H9 (cell line): ENCODE results near the gene GTF3A. TPM values are rescaled to one million over a fixed set of nuclear protein-coding genes. Genes with fewer than 3 reads are reported as not detected.

Source experiments
- DNase-seq: peaks from one replicate; pipeline ENCODE4 v3.0.0-alpha.2; 2017
- H2AFZ ChIP-seq: one replicate; pipeline ENCODE4 v1.6.1; 2013; ENCODE audit warnings: mild to moderate bottlenecking, low read length, control low read depth, moderate library complexity
- H2AK5ac ChIP-seq: 2 replicates; pipeline ENCODE4 v1.6.1; 2013; ENCODE audit warnings: low read length, control low read depth, mixed read lengths; ENCODE audit not compliant: insufficient read length
- H2BK120ac ChIP-seq: one replicate; pipeline ENCODE4 v1.6.1; 2013; ENCODE audit warnings: low read depth, mild to moderate bottlenecking, low read length, control low read depth, inconsistent platforms; ENCODE audit not compliant: poor library complexity, severe bottlenecking
- H2BK12ac ChIP-seq: 2 replicates; pipeline ENCODE4 v1.6.1; 2013; ENCODE audit warnings: low read length, control low read depth, mixed read lengths, low read depth; ENCODE audit not compliant: insufficient read length
- H2BK15ac ChIP-seq: 2 replicates; pipeline ENCODE4 v1.6.1; 2013; ENCODE audit warnings: low read depth, low read length, control low read depth
- H2BK20ac ChIP-seq: one replicate; pipeline ENCODE4 v1.6.1; 2013; ENCODE audit warnings: low read depth, mild to moderate bottlenecking, low read length, control low read depth, inconsistent platforms; ENCODE audit not compliant: poor library complexity, severe bottlenecking
- H2BK5ac ChIP-seq: 2 replicates; pipeline ENCODE4 v1.6.1; 2013; ENCODE audit warnings: low read length, control low read depth, mixed read lengths; ENCODE audit not compliant: insufficient read length
- H3K14ac ChIP-seq: 2 replicates; pipeline ENCODE4 v1.6.1; 2013; ENCODE audit warnings: low read length, control low read depth; ENCODE audit not compliant: insufficient read depth
- H3K18ac ChIP-seq: 2 replicates; pipeline ENCODE4 v1.6.1; 2013; ENCODE audit warnings: low read depth, mild to moderate bottlenecking, mixed read lengths, low read length, control low read depth; ENCODE audit not compliant: insufficient read length
- H3K23ac ChIP-seq: 2 replicates; pipeline ENCODE4 v1.6.1; 2013; ENCODE audit warnings: low read length, control low read depth, mixed read lengths, low read depth; ENCODE audit not compliant: insufficient read length
- H3K23me2 ChIP-seq: 2 replicates; pipeline ENCODE4 v1.6.1; 2013; ENCODE audit warnings: low read depth, mild to moderate bottlenecking, mixed read lengths, low read length, control low read depth; ENCODE audit not compliant: insufficient read length, poor library complexity, severe bottlenecking
- H3K27ac ChIP-seq: 2 replicates; pipeline ENCODE4 v1.5.1; 2013; ENCODE audit warnings: low read length, control low read depth, mixed read lengths, low read depth; ENCODE audit not compliant: insufficient read length
- H3K27me3 ChIP-seq: 2 replicates; pipeline ENCODE4 v1.6.1; 2013; ENCODE audit warnings: low read length, control low read depth, inconsistent platforms; ENCODE audit not compliant: insufficient read depth
- H3K4ac ChIP-seq: 2 replicates; pipeline ENCODE4 v1.6.1; 2013; ENCODE audit warnings: low read depth, mild to moderate bottlenecking, control low read depth, inconsistent platforms, low read length, moderate library complexity
- H3K4me1 ChIP-seq: 2 replicates; pipeline ENCODE4 v1.6.1; 2013; ENCODE audit warnings: low read length, control low read depth, inconsistent platforms; ENCODE audit not compliant: insufficient read depth
- H3K4me2 ChIP-seq: 2 replicates; pipeline ENCODE4 v1.6.1; 2013; ENCODE audit warnings: low read length, control low read depth, mixed read lengths; ENCODE audit not compliant: insufficient read length, insufficient read depth
- H3K56ac ChIP-seq: 2 replicates; pipeline ENCODE4 v1.6.1; 2013; ENCODE audit warnings: low read depth, mild to moderate bottlenecking, mixed read lengths, low read length, control low read depth; ENCODE audit not compliant: insufficient read length
- H3K79me1 ChIP-seq: 2 replicates; pipeline ENCODE4 v1.6.1; 2013; ENCODE audit warnings: low read depth, mild to moderate bottlenecking, moderate library complexity, low read length, control low read depth, inconsistent platforms; ENCODE audit not compliant: insufficient read depth, poor library complexity, severe bottlenecking
- H3K79me2 ChIP-seq: 2 replicates; pipeline ENCODE4 v1.6.1; 2013; ENCODE audit warnings: low read length, control low read depth, inconsistent platforms; ENCODE audit not compliant: insufficient read depth
- H3K9ac ChIP-seq: 2 replicates; pipeline ENCODE4 v1.6.1; 2013; ENCODE audit warnings: low read length, control low read depth, mixed read lengths; ENCODE audit not compliant: insufficient read length; ENCODE audit errors: extremely low read depth
- H3K9me3 ChIP-seq: one replicate; pipeline ENCODE4 v1.6.1; 2013; ENCODE audit warnings: low read depth, low read length, inconsistent platforms; ENCODE audit not compliant: control insufficient read depth
- H3T11ph ChIP-seq: one replicate; pipeline ENCODE4 v1.6.1; 2013; ENCODE audit warnings: mild to moderate bottlenecking, low read length, control low read depth, inconsistent platforms
- H4K20me1 ChIP-seq: one replicate; pipeline ENCODE4 v1.6.1; 2013; ENCODE audit not compliant: control insufficient read depth, insufficient read length, insufficient read depth
- H4K5ac ChIP-seq: 2 replicates; pipeline ENCODE4 v1.6.1; 2013; ENCODE audit warnings: low read depth, mild to moderate bottlenecking, mixed read lengths, low read length, control low read depth; ENCODE audit not compliant: insufficient read length
- H4K8ac ChIP-seq: replicated peaks from 2 replicates; pipeline ENCODE4 v1.6.1; 2013; ENCODE audit warnings: low read length, control low read depth, mixed read lengths, low read depth; ENCODE audit not compliant: insufficient read length
- H4K91ac ChIP-seq: 2 replicates; pipeline ENCODE4 v1.6.1; 2013; ENCODE audit warnings: low read depth, mild to moderate bottlenecking, moderate library complexity, mixed read lengths, low read length, control low read depth; ENCODE audit not compliant: insufficient read length
- H3K27ac Mint-ChIP-seq, 3 experiments: 2 replicates in 2 of 3; 3 replicates in 1 of 3; pipeline ENCODE4 v1.8.0; 2020 to 2021; ENCODE audit warnings: mixed read lengths in 3 of 3, mild to moderate bottlenecking in 1 of 3, moderate library complexity in 1 of 3
- H3K27me3 Mint-ChIP-seq: 2 replicates; pipeline ENCODE4 v1.8.0; 2021; ENCODE audit warnings: low read depth, mild to moderate bottlenecking, moderate library complexity, mixed read lengths
- H3K36me3 Mint-ChIP-seq, 3 experiments: 2 replicates in 2 of 3; 3 replicates in 1 of 3; pipeline ENCODE4 v1.8.0; 2020 to 2021; ENCODE audit warnings: low read depth in 3 of 3, mixed read lengths in 3 of 3; ENCODE audit not compliant: insufficient read depth in 1 of 3
- H3K4me1 Mint-ChIP-seq, 2 experiments: 2 replicates each; pipeline ENCODE4 v1.8.0; 2020; ENCODE audit warnings: mixed read lengths in 2 of 2
- H3K4me3 Mint-ChIP-seq, 2 experiments: 2 replicates in 1 of 2; 3 replicates in 1 of 2; pipeline ENCODE4 v1.8.0; 2020 to 2021; ENCODE audit warnings: mild to moderate bottlenecking in 2 of 2, mixed read lengths in 2 of 2, moderate library complexity in 1 of 2
- H3K9me3 Mint-ChIP-seq, 2 experiments: 2 replicates in 1 of 2; 3 replicates in 1 of 2; pipeline ENCODE4 v1.8.0; 2020; ENCODE audit warnings: mild to moderate bottlenecking in 2 of 2, mixed read lengths in 2 of 2, moderate library complexity in 1 of 2
- CTCF ChIP-seq: fragments of 200-600 bp; sonication (generic); conservative IDR thresholded peaks from 3 replicates; pipeline ENCODE4 v1.8.0; 2021; ENCODE audit warnings: antibody characterized with exemption, mild to moderate bottlenecking
- WGBS: extraction: QIAGEN DNeasy Blood & Tissue Kit; methylation state at CpG from one replicate; pipeline ENCODE4 v1.1.7; 2013; ENCODE audit warnings: missing lambda C conversion rate, low lambda C conversion rate, mixed read lengths; ENCODE audit not compliant: insufficient read length; ENCODE audit errors: extremely low coverage; 5-methylcytosine and 5-hydroxymethylcytosine counted together
- total RNA-seq: library from RNA; stranded (reverse); gene quantifications from 2 replicates; pipeline ENCODE4 v1.2.1, GENCODE V29; 2021

The GTF3A gene
- total RNA-seq, 1 experiment from 2014 or later, result 70.0 TPM

- Histone ChIP-seq H4K20me1 (no peaks in the 10 kb centered on the region), H3K14ac (no peak overlapping the region), H2BK15ac (no peak overlapping the region), H3K79me2 (peaks cover 3% of the 10 kb centered on the region; the same call in 1 of the 2 replicates), H2AFZ (no peak overlapping the region), H3K9me3 (no peaks in the 10 kb centered on the region), H3K9ac (peak overlapping the region; percentile 45), H2BK5ac (no peak overlapping the region), H3K56ac (no peak overlapping the region), H3T11ph (no peak overlapping the region), H4K91ac (no peak overlapping the region), H4K5ac (no peak overlapping the region), H3K4me2 (peak overlapping the region; percentile 86), H2BK20ac (no peak overlapping the region), H2AK5ac (no peak overlapping the region), H3K27me3 (no peaks in the 10 kb centered on the region), H2BK12ac (peak overlapping the region; percentile 55), H3K4ac (no peak overlapping the region), H3K79me1 (peaks cover 3% of the 10 kb centered on the region), H3K23me2 (peaks cover 11% of the 10 kb centered on the region), H3K27ac (peak overlapping the region; percentile 42), H3K23ac (no peak overlapping the region), H3K4me1 (no peaks in the 10 kb centered on the region; the same call in 1 of the 2 replicates), H2BK120ac (no peak overlapping the region), H3K18ac (no peak overlapping the region), H4K8ac (no peak overlapping the region)
- peaks cover 4% of the 10 kb centered on the region for H3K27me3 Mint-ChIP-seq
- H3K9me3 Mint-ChIP-seq, result no peaks in the 10 kb centered on the region
- no CpG with 5 or more reads among the region's 15 CpGs for WGBS
- peaks cover 16 to 23% of the 10 kb centered on the region in 2 experiments for H3K4me1 Mint-ChIP-seq
- DNase-seq, result no peak
- no peaks in the 10 kb centered on the region for H3K36me3 Mint-ChIP-seq
- H3K4me3 Mint-ChIP-seq, result peak overlapping the region; percentile 85 to 92
- TF ChIP-seq CTCF, result no peak
- peak overlapping the region; percentile 17 to 95 (median 92); a peak in 4 of 7 replicates for H3K27ac Mint-ChIP-seq
Observed at GRCh38 chr13:27449081-27449603, 24.7 kb downstream of the GTF3A start.
